OCI-LY1 (cell line): ENCODE measurements around the gene PNPLA7.

Experiments used
- EZH2 ChIP-seq: fragments of 200-600 bp; sonication (generic), shearing (Covaris generic); IDR thresholded peaks from 2 replicates; pipeline ENCODE4 v1.8.0; 2017; ENCODE audit warnings: borderline replicate concordance, mixed run types, mild to moderate bottlenecking, antibody characterized with exemption, low read length, moderate library complexity, mixed read lengths
- TF ChIP-seq, protein P1 (sequence below): fragments of 200-600 bp; sonication (generic), shearing (Covaris generic); IDR thresholded peaks from 2 replicates; pipeline ENCODE4 v1.5.1; 2017; ENCODE audit warnings: mild to moderate bottlenecking, antibody characterized with exemption, low read length, moderate library complexity, mixed read lengths

DNA sequence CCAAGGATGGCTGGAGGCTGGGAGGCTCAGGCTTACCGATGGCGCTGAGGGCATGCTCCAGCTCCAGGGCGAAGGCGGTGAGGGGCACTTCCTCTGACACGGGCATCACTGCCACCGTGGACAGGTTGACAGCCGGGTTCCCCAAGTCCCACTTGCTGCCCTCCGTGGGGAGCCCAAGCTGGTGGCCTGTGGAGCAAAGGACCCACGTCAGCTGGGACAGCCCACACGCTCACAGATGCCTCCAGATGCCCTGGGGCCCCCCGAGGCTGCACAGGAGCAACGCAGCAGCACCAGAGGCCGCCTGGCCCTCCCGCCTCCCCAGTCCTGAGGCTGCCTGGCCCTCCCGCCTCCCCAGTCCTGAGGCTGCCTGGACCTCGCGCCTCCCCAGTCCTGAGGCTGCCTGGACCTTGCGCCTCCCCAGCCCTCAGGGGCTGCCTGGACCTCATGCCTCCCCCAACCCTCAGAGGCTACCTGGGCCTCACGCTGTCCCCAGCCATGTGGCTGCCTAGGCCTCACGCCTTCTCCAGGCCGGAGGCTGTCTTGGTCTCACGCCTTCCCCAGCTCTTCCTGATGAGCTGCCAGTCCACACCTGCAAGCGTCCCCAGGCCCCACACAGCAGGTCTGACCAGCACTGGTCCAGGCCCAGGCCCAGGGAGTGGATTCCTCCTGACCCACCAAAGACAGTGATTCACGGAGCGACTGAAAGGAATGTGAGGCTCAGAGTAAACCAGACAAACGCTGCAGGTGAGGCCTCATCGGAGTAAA lies 65.5 kb downstream of the PNPLA7 start:
- TF ChIP-seq, protein P1, sequence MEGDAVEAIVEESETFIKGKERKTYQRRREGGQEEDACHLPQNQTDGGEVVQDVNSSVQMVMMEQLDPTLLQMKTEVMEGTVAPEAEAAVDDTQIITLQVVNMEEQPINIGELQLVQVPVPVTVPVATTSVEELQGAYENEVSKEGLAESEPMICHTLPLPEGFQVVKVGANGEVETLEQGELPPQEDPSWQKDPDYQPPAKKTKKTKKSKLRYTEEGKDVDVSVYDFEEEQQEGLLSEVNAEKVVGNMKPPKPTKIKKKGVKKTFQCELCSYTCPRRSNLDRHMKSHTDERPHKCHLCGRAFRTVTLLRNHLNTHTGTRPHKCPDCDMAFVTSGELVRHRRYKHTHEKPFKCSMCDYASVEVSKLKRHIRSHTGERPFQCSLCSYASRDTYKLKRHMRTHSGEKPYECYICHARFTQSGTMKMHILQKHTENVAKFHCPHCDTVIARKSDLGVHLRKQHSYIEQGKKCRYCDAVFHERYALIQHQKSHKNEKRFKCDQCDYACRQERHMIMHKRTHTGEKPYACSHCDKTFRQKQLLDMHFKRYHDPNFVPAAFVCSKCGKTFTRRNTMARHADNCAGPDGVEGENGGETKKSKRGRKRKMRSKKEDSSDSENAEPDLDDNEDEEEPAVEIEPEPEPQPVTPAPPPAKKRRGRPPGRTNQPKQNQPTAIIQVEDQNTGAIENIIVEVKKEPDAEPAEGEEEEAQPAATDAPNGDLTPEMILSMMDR: no peak
- no peak for TF ChIP-seq EZH2
